Non-pigmented ciliary epithelial cell (primary cell): ENCODE data around the gene ABHD2.

Source experiments
- DNase-seq: peaks from one replicate; pipeline ENCODE4 v3.0.0-alpha.2; 2010; ENCODE audit warnings: low read depth

Gene ABHD2

DNA sequence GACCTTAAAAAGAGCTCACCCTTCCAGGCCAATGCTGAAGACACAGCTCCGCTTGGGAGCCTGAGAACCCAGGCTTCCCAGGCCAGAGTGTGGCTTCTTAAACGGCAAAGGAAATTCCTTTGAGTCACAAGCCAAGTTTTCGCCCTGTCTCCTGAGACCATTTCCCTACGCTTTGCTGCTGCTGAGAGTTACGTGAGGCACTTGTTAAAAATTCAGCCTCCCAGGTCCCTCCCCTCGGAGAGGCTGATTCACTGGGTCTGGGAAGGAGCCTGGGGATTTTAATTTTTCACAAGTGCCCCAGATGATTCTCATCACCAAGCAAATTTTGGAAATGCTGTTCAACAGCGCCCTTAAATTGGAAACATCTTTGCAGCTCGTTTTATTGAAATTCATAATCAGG, 107.6 kb downstream of the ABHD2 start:
- no peak for DNase-seq

- DNase-seq = no peak
Measured at GRCh38 chr15:89196241-89196640, 108.0 kb downstream of the ABHD2 start.

DNA sequence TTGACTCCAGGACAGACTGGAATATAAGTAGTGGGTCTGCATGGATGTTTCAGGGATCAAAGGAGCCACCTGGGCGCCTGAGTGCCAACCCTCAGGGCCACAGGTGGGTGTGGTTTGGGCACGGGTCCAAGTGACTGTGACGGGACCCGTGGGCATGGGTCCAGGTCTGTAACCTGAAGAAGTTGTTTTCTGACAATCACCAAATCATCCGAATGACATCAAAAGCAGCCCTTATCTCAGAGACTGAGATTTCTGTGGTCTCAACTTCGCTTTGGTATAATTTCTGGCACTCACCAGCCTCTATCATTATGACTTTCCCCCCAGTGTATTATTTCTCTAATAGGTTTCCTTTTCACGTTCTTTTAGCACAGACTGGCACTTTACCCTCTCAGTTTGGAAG, 108.7 kb downstream of the ABHD2 start:
- no peak for DNase-seq

GRCh38 chr15:89197503-89197971, 109.3 kb downstream of the ABHD2 start:
- no peak for DNase-seq

GRCh38 chr15:89198196-89198595, 109.9 kb downstream of the ABHD2 start:
- no peak for DNase-seq

- DNase-seq = no peak
Measured at GRCh38 chr15:89198934-89199333, 110.7 kb downstream of the ABHD2 start.

GRCh38 chr15:89199746-89200145, 111.5 kb downstream of the ABHD2 start:
- no peak for DNase-seq

- DNase-seq = no peak
Measured at GRCh38 chr15:89200182-89200581, 111.9 kb downstream of the ABHD2 start.

DNA sequence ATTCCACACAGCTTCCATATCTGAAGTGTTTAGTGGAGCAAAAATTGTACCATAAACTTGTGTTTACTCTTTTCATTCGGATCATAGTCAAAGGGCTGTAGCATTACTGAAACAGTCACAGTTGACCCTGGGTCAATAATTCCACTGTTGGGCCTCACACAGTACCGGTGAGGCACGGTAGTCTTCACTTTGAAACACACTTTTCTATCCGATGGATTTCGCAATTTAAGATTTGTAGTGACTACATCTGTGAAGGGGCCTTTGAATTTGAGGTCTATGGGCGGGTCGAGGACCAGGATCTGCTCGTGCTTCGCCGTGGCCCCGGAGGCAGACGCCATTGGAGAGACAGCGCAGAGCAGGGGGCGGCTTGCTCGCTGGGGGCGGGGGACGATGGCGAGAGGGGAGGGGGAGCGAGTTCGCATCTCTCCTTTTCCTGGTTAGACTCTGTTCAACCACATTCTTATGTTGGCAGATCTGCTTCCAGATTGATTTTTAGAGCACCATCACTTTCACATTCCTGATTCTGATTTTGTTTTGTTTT, 113.3 kb downstream of the ABHD2 start:
- no peak for DNase-seq

GRCh38 chr15:89203705-89204273, 115.5 kb downstream of the ABHD2 start:
- no peak for DNase-seq

GRCh38 chr15:89205991-89206585, 117.8 kb downstream of the ABHD2 start:
- DNase-seq = no peak

DNA sequence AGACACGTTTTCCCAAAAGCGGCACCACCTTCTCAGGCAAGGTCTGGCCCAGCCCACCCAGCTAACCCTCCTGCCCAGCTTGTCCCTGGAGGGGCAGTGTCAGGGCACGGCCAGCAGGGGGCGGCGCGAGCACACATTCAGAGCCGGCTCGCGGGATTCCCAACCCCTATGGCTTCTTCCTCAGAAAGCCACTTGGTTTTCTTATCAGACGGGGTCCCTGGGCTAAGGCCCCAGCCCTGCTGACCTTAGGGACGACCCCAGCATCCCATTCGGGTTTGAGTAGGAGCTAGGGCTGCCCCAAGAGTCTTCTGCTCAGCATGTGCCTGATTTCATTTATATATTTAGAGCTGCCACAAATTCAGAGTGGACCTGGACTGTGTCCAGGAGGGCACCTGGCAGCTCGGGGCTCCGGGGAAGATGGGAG, 118.7 kb downstream of the ABHD2 start:
- DNase-seq = peak; percentile 13

- no peak for DNase-seq
Measured at GRCh38 chr15:89208256-89208655, 120.0 kb downstream of the ABHD2 start.

DNA sequence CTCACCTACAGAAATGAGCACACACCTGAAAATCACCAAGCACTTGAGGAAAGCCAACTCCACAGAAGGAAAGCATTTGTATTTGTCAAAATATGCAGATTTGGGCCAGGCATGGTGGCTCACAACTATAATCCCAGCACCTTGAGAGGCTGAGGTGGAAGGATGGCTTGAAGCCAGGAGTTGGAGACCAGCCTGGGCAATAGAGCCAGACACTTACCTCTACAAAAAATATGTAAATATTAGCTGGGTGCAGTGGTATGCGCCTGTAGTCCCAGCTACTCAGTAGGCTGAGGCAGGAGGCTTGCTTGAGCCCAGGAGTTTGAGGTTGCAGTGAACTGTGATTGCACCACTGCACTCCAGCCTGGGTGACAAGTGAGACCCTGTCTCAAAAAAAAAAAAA, 120.8 kb downstream of the ABHD2 start:
- no peak for DNase-seq

GRCh38 chr15:89211678-89212170, 123.5 kb downstream of the ABHD2 start:
- DNase-seq = no peak

- no peak for DNase-seq
Measured at GRCh38 chr15:89215627-89216026, 127.4 kb downstream of the ABHD2 start.

- DNase-seq = no peak
Measured at GRCh38 chr15:89217031-89217430, 128.8 kb downstream of the ABHD2 start.

GRCh38 chr15:89217686-89218376, 129.6 kb downstream of the ABHD2 start:
- no peak for DNase-seq

DNA sequence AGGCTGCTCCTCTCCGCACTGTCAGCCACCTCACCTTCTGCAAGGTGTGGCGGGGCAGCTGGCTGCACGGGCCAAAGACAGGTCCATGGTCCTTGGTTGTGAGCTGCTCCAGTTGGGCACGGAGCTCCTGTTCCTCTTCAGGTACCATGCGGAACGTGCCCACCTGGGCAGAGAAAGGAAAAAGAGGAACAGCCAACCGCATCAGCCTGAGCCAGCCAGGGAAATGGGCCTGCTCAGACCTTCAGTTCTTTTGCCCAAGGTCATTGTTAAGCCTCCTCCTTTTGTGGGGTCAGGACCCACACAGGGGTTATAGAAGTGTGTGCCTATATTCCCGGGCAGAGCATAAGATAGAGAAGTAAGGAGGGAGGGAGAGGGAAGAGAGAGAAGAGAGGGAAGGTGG, 130.3 kb downstream of the ABHD2 start:
- DNase-seq = no peak

GRCh38 chr15:89221543-89221942, 133.3 kb downstream of the ABHD2 start, which contains the start of gene RLBP1:
Gene RLBP1, minus strand, starts transcription at chr15:89221579. Its CDS starts 2,604 bp downstream, at chr15:89218975.
- no peak for DNase-seq

DNA sequence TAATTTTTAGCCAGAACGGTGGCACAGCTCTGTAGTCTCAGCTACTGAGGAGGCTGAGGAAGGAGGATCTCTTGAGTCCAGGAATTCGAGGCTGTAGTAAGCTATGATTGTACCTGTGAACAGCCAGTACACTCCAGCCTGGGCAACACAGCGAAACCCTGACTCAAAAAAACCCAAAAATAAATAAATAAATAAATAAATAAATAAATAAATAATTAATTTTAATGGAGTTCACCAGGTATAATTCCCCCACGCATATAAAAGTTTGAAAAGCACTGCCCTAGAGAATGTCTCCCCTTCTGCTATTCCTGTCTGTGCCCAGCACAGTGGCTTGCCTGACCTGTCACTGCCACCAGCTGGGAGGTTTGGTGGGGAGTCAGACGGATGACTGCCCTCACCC, 137.3 kb downstream of the ABHD2 start:
- DNase-seq = no peak

GRCh38 chr15:89226359-89227221, 138.3 kb downstream of the ABHD2 start:
- DNase-seq = no peak
